GM21619 (cell line): ENCODE measurements around the gene SPIRE1.
"Not testable (repeated sequence)": the region's sequence is repeated elsewhere in the genome, so short reads cannot be mapped to it uniquely, and the experiment has no call there.

ENCODE experiments used
- ATAC-seq: cut with Tn5 transposase; IDR thresholded peaks from one replicate; pipeline ENCODE4 v1.9.1; 2021; ENCODE audit not compliant: unreplicated experiment

The SPIRE1 gene

DNA sequence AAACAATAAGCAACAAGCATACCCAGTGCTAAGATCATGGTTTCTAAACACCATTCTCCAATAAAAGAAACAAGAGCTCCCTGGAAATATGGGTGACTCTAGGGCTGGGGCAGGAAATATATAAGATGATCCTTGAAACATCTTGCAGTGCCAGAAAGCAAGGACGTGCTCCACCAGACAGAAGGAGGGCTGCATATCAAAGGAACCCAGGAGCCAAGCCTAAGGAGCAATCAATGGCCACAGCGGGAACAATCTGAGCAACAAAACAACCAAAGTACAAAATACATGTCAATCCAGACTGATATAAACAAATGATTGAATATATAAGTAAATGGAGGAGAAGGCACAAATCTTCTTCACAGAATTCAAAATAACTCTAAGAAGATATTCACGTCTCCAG, 10.1 kb downstream of the SPIRE1 start:
- no peak for ATAC-seq

GRCh38 chr18:12645751-12646203, 12.1 kb downstream of the SPIRE1 start:
- no peak for ATAC-seq

GRCh38 chr18:12645254-12645653, 12.7 kb downstream of the SPIRE1 start:
- ATAC-seq = no peak

- ATAC-seq = not testable (repeated sequence)
These were observed 14.2 kb downstream of the SPIRE1 start for GRCh38 chr18:12643756-12644155.

DNA sequence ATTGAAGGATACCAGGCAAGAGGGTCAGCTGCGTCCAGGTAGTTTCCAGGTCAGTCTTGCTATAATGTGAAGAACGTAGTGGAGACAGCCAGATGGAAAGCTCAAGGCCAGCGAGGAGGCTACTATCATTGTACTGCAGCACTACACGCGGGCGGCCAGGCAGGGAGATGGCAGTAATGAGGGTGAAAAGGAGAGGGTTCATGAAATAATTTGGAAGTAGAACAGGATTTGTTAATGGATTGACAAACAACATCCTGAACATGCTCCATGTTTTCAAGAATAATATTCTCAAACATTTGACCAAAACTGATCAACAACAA, 17.1 kb downstream of the SPIRE1 start:
- no peak for ATAC-seq

DNA sequence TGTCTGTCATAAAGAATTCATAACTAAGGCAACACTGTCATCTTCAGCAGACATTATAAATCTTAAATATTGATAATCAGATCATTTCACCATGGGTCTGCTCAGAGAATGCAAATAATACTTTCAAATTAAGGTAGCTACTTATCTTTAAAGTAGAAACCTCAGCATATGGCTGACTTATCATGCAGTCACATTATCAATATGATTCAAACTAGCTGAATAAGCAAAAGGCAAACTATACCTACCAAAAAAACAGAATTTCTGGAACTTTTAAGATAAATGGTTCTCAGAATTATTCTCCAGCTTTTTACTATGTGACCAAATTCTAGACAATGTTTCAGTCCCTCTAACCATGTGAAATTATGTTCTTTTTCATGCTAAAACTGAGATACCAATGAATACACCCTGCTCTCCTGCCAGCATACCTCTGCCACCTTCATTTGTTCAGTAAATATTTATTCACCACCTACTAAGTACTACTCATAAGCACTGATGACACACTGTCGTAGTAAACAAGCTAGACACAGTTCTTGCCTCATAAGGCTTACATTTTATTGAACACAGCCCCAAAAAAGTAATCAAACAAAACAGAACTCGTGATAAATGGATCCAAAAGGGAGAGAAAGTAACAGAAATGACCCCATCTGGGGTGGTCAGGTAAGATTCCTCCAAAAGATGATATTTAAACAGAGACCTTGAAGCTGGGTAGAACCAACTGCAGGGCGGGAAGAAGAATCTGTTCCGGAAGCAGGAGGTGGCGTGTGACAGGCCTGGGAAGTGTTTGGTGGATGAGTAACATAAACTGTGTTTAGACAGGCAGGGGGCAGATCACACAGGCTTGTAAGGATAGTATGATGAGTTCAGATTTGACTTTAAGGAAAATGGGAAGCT, 17.7 kb downstream of the SPIRE1 start:
- no peak for ATAC-seq

GRCh38 chr18:12638644-12639124, 19.2 kb downstream of the SPIRE1 start:
- ATAC-seq = no peak

DNA sequence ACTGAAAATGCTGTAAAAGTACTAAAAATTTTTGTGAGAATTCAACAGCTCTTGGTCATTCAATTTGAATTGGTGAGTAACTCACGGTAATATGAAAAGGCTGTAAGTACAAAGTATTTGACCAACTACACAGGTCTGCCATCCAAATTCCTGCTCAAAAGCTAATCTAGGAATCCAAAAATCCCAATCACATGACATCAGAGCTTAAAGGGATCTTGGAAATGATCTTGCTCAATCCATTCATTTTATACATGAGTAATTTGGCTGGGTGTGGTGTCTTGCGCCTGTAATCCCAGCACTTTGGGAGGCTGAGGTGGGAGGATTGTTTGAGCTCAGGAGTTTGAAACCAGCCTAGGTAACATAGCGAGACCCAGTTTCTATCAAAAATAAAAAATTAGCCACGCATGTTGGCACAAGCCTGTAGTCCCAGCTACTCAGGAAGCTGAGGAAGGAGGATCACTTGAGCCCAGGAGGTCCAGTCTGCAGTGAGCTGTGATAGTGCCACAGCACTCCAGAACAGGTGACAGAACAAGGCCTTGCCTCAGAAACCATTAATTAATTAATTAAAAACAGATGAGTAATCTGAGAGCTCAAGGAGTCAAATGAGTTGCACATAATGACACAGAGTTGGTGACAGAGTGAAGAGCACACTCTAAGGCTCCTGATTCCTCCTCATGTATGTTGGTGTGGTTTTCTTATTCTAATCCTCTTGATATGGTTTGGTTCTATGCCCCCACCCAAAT, 19.8 kb downstream of the SPIRE1 start:
- ATAC-seq = no peak

DNA sequence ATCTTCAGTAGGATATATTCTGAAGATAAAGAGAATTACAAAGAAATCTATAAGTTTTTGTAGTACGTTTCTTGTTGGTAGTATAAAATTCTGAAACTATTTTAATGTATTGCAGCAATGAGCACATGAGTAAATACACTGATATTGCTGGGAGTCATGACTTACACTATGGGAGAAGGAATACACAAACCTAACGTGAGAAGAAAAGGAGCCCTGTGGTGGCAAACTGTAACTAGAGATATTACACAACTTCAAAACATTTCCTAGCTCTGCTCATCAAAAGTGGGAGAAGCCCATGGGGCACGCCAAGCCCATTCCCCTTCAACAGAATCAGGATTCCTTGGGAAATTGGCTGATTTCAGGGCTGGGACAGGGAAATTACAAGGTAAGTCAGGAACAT, 20.5 kb downstream of the SPIRE1 start:
- ATAC-seq = no peak

- ATAC-seq = no peak
These were observed 26.0 kb downstream of the SPIRE1 start for GRCh38 chr18:12631831-12632477.

GRCh38 chr18:12630136-12630535, 27.8 kb downstream of the SPIRE1 start:
- no peak for ATAC-seq

DNA sequence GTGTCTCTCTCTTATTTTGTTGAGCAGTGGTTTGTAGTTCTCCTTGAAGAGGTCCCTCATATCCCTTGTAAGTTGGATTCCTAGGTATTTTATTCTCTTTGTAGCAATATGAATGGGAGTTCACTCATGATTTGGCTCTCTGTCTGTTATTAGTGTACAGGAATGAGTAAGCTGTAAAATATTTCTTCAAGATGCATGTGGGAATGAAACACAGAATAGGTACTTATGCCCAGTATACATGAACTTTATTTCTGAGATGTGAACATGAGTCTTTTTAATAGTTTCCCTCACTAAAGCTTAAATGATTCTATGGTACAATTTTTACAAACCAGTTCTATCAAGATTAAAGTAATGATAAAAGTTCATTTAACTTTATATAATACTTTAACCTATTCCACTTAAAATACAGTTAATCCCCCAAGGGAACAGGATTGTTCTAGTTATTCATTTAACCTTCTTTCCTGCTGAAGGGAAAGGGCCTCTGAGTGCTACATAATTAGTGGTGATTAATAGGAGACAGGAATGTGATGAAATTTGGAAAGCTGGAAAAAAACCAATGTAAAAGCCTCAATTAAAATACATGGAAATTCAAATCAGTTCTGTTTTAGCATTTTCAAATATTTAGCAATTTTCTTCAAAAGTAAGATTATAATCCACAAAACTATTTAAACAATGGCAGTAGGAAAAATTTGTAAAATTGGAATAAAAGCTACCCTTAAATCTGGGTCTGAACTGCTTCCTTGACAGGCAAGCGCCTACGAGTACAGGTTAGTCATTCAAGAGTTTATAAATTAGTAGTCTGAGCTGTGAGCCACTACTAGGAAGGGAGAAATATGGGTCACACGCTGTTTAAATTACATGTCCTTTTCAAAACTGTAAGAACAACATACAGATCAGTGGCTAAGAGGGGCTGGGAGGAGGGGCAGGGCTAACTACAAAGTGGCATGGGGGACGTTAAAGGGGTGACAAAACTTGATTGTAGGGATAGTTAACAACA, 28.9 kb downstream of the SPIRE1 start:
- no peak for ATAC-seq

GRCh38 chr18:12627199-12627598, 30.7 kb downstream of the SPIRE1 start:
- ATAC-seq = not testable (repeated sequence)

DNA sequence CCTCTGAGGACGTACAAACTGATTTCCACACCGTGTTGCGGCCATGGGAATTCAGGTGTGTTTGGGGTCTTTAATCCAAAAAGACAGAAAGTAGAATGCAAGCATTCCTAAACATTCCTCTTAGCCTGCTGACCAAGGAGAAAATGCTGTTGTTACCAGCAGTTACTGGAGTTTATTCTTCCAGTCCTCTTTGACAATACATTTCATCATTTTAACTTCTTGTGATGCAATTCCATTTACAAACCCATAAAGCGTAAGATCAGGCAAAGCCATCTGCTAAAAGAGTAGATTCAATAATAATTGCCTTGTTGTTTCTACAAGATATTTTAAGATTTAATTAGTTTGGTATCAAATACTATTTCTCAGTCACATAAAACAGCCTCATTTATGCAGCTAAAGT, 32.7 kb downstream of the SPIRE1 start:
- ATAC-seq = no peak

- ATAC-seq = no peak
These were observed 36.1 kb downstream of the SPIRE1 start for GRCh38 chr18:12621742-12622306.

DNA sequence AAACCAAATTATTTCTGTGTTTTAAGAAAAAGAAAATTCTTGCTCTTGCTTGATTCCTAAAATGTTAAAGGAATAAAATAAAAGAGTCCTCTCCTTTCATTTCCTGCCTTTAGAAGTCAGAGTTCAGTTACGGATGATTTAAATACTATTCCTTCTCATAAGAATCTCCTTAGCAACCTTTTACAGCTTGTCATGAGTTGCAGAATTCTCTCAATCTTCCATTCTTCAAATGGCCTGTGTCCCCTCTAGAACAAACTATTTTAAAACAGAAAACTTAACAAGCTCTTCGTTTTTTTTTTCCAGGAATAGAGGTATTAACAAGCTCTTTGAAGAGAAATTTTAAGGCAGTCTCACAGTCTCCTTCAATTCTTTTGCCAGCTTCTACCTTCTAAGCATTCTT, 42.2 kb downstream of the SPIRE1 start:
- ATAC-seq = no peak

- no peak for ATAC-seq
These were observed 49.6 kb downstream of the SPIRE1 start for GRCh38 chr18:12608301-12608700.

DNA sequence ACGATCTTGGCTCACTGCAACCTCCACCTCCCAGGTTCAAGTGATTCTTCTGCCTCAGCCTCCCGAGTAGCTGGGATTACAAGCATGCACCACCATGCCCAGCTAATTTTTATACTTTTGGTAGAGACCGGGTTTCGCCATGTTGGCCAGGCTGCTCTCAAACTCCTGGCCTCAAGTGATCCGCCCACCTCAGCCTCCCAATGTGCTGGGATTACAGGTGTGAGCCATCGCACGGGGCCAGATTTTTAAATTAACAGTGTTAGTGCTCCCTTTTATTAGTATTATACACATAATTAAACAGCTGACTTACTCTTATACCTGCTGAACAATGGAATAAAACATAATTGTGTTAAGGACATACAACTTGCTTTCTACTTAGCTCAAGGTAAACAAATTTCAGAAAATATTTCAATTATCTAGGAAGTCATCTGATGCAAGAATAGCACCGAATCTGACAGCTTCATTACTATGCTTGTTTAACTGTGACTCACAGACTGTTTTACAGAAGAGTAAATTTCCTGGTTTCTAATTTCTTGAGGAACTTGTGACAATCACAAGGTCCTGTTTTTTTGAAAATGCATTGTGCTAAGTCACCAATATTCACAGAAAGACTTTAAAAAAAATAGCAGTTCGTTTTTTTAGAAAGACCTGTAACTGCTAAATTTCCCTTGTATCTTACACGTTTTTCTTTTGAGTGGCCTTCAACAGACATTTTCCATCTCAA, 51.2 kb downstream of the SPIRE1 start:
- ATAC-seq = no peak

DNA sequence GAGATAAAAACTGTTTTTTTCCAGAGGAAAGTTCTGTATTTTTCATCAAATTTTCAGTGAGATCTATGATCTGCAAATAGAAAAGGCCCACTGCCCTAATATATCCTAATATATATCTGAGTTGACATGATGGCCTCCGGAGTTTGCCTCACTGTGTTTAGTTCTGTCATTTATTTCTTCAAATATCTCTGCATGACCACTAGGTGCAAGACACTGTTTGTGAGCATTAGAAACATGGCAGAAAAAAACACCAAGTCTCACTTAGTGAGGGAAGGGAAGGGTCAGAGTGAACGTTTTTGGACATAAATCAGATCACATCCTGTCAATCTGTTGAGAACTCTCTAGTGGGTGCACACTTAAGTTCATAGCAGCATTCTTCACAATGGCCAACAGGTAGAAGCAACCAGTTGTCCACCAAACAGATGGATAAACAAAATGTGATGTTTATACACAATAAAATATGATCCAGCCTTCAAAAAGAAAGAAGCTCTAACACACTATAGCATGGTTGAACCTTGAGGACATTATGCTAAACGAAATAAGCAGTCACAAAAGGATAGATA, 53.4 kb downstream of the SPIRE1 start:
- no peak for ATAC-seq
